BE2C (cell line): Measurements from ENCODE around the gene CCDC141.

ENCODE experiments used
- DNase-seq: peaks from one replicate; pipeline ENCODE4 v3.0.0-alpha.2; 2020
- H3K27me3 ChIP-seq: fragments of 250-450 bp; sonication (Bioruptor Pico); 2 replicates; pipeline ENCODE4 v1.5.1; 2020; ENCODE audit warnings: mild to moderate bottlenecking
- H3K36me3 ChIP-seq: fragments of 250-450 bp; sonication (Bioruptor Pico); 2 replicates; pipeline ENCODE4 v1.5.1; 2020; ENCODE audit warnings: mild to moderate bottlenecking
- H3K4me1 ChIP-seq: fragments of 250-450 bp; sonication (Bioruptor Pico); 2 replicates; pipeline ENCODE4 v1.5.1; 2020
- H3K4me3 ChIP-seq: 2 replicates; pipeline ENCODE4 v1.5.1; 2011; ENCODE audit warnings: low read depth, low read length
- H3K9me3 ChIP-seq: fragments of 250-450 bp; sonication (Bioruptor Pico); 2 replicates; pipeline ENCODE4 v1.5.1; 2020
- TF ChIP-seq, protein P1 (sequence below): IDR thresholded peaks from 2 replicates; pipeline ENCODE4 v1.5.1; 2012; ENCODE audit warnings: mild to moderate bottlenecking, low read depth, low read length

The CCDC141 gene

DNA sequence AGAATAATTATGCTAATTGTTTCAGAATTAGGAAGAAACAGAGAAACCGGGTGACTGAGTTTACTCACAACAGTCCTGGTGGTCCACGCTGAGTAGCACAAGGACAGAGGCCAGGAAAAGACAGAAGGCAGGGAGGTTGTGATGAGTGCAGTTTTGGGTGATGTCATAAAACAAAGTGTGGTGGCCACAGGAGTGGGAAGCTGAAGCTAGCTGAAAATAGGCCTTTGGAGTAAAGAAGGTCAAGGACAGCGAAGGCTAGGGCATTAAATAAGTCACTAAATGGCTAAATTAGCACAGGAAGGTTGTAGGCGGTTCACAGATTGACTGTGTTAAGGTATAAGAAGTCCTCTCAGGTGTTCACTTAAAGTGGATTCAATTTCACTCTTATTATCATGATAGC lies 121.9 kb downstream of the CCDC141 start:
- DNase-seq, result no peak
- Histone ChIP-seq H3K9me3 (no peaks in the 10 kb centered on the region), H3K36me3 (no peaks in the 10 kb centered on the region), H3K27me3 (no peaks in the 10 kb centered on the region), H3K4me3 (no peak overlapping the region), H3K4me1 (no peaks in the 10 kb centered on the region)
- TF ChIP-seq, protein P1, sequence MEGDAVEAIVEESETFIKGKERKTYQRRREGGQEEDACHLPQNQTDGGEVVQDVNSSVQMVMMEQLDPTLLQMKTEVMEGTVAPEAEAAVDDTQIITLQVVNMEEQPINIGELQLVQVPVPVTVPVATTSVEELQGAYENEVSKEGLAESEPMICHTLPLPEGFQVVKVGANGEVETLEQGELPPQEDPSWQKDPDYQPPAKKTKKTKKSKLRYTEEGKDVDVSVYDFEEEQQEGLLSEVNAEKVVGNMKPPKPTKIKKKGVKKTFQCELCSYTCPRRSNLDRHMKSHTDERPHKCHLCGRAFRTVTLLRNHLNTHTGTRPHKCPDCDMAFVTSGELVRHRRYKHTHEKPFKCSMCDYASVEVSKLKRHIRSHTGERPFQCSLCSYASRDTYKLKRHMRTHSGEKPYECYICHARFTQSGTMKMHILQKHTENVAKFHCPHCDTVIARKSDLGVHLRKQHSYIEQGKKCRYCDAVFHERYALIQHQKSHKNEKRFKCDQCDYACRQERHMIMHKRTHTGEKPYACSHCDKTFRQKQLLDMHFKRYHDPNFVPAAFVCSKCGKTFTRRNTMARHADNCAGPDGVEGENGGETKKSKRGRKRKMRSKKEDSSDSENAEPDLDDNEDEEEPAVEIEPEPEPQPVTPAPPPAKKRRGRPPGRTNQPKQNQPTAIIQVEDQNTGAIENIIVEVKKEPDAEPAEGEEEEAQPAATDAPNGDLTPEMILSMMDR, result no peak

DNA sequence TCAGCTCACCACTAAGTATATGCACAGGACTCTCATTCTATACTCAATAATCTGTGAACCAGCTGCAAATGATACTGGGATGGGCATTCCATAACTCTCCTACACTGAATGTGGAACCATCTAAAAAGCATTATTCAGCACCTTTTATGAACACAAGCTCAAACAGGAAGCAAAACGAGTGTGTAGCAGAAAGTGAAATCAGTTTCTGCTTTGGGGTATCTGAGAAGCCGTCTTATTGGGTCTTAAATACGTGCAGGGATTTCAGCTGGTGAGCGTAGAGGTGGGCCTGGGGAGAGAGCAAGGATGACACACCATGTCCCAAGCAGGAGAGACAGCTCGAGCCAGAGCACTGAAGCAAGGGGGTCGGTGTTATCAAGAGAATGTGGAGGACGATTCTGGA lies 122.8 kb downstream of the CCDC141 start:
- Histone ChIP-seq H3K4me3 (no peak overlapping the region), H3K36me3 (no peaks in the 10 kb centered on the region), H3K4me1 (no peaks in the 10 kb centered on the region), H3K9me3 (no peaks in the 10 kb centered on the region), H3K27me3 (no peaks in the 10 kb centered on the region)
- no peak for DNase-seq
- TF ChIP-seq, protein P1, result no peak

DNA sequence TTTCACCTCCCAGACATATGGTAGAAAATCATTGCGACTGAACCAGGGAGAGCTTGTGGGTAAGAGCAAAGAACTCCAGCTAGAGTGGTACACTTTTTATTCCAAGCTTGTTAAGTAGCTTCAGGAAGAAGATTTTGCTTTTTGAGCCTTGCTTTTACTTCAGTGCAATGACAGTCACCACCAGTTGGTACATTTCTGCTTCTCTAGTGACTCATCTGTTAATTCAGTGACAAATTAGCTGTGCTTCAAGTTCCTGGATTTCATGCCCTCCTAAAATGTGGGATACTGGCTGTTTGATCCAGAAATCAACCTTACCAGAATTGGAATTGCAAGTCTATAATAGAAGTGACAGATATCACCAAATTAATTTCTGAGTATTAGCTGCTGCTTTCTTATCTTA lies 125.1 kb downstream of the CCDC141 start:
- H3K9me3 ChIP-seq, result no peaks in the 10 kb centered on the region
- no peaks in the 10 kb centered on the region for H3K4me1 ChIP-seq
- TF ChIP-seq, protein P1, result no peak
- no peak for DNase-seq
- H3K36me3 ChIP-seq, result no peaks in the 10 kb centered on the region
- H3K4me3 ChIP-seq, result no peak overlapping the region
- H3K27me3 ChIP-seq, result no peaks in the 10 kb centered on the region

DNA sequence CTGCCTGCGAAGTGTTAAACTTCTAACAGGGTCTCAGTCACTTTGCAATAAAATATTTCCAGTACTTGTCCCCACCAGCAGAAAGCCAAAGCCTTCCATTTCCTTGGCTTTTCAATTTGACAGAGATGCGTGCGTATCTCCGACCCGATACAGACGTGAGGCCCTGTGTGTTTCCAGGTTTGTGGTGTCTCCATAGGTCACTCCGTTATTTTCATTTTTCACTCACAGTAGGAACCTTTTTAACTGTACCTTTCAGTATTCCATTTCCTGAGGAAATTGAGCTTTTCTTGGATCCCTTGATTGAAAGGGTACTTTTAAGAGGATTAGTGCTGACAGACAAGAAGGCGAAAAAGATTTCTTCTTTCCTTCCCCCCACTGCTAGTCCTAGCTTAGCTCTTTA lies 126.4 kb downstream of the CCDC141 start:
- TF ChIP-seq, protein P1, result no peak
- H3K4me1 ChIP-seq, result no peaks in the 10 kb centered on the region
- no peaks in the 10 kb centered on the region for H3K27me3 ChIP-seq
- H3K36me3 ChIP-seq, result no peaks in the 10 kb centered on the region
- no peak overlapping the region for H3K4me3 ChIP-seq
- no peaks in the 10 kb centered on the region for H3K9me3 ChIP-seq
- DNase-seq, result no peak

DNA sequence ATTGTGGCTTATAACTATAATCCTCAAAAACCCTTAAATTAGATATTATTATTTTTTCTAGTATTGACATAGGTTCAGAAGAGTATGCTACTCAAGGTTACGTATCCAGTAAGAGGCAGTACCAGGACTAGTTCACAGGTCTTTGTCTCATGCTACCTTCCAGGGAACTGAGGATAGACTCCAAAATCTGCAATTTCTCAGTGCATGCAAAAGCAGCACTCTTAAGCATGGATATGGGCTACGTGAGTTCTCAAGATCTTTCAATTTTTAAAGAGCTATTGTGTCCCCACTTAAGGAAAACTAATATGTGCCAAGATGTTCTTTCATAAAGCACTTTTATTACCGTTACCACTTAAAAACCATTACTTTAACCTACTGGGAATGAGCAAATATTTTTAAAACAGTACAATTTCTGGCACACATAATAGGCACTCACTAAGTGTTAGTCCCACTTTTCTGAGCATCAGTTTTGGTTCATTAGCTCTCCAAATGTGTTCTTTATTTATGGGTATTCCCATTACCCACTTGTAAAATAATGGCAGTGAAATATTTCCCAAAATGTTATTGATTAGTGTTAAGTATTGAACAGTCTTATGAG lies 128.9 kb downstream of the CCDC141 start:
- Histone ChIP-seq H3K4me3 (no peak overlapping the region), H3K27me3 (no peaks in the 10 kb centered on the region), H3K9me3 (no peaks in the 10 kb centered on the region), H3K36me3 (no peaks in the 10 kb centered on the region), H3K4me1 (no peaks in the 10 kb centered on the region)
- DNase-seq, result no peak
- TF ChIP-seq, protein P1, result no peak

DNA sequence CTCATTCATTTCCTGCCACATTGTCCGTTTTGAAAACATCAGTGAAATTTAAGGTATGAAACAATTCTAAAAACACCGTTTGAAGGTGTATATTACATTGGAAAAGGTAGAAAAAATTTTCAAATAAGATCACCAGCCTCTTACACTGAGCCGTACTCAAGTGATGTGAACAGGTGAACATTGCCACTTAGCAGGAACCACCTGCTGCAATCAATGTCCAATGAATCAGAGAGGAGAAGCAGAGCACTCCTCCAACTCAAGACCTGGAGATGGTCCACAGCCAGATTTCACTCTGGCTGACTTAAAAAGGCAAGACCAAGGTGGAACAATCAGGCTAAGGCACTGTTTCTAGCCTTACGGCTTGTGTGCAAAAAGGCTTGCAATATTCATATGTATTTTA lies 132.4 kb downstream of the CCDC141 start:
- no peaks in the 10 kb centered on the region for H3K4me1 ChIP-seq
- H3K9me3 ChIP-seq, result no peaks in the 10 kb centered on the region
- no peaks in the 10 kb centered on the region for H3K27me3 ChIP-seq
- no peak overlapping the region for H3K4me3 ChIP-seq
- H3K36me3 ChIP-seq, result no peaks in the 10 kb centered on the region
- DNase-seq, result no peak
- TF ChIP-seq, protein P1, result no peak
